Heart left ventricle (tissue), 13 donors: ENCODE measurements around the gene AHDC1.

ENCODE experiments used
- POLR2A ChIP-seq, 2 donors: fragments of 450-650 bp; IDR thresholded peaks; one replicate each; pipeline ENCODE4 v1.6.1; 2017; ENCODE audit warnings: antibody characterized with exemption in 2 of 2, mild to moderate bottlenecking in 2 of 2, moderate library complexity in 2 of 2
- TF ChIP-seq, protein P1 (sequence below), 12 donors: fragments of 200-600 bp; sonication (generic) in 4 of 12; IDR thresholded peaks; one replicate each; pipeline versions ENCODE4 v1.5.0 to v1.8.0; 2018 to 2022; ENCODE audit warnings: antibody characterized with exemption in 12 of 12, mild to moderate bottlenecking in 5 of 12
- donor health status: ischemic (EF 13 %, LVEDD 7.1; RV severe dilation, severe dysfunction).
- donor health status: DM: no; HTN: yes; CAD: no.
- donor health status: DM: no; HTN: no; CAD: no.
- donor health status: ischemic (EF 25% LVEDD 6.9; RV normal size, moderate dysfunction).
- donor health status: ischemic (EF 25% LVEDD 5.7; RV mildly dilated, moderate dysfunction).
- donor health status: ischemic (EF 35%, LVEDD 5.7; RV mildly dilated, moderate dysfunction).
- donor health status: nonischemic (EF 11% LVEDD 7.7; RV severe dilation, severe dysfunction).
- donor health status: DM: yes; HTN: yes; CAD: no.
- donor health status: PGD.
- donor health status: ischemic (EF 29% LVEDD 5.4; RV normal size, mild dysfunction).
- donor health status: nonischemic (EF 23%, LVEDD 6.1; RV moderate dilation, normal function).

DNA sequence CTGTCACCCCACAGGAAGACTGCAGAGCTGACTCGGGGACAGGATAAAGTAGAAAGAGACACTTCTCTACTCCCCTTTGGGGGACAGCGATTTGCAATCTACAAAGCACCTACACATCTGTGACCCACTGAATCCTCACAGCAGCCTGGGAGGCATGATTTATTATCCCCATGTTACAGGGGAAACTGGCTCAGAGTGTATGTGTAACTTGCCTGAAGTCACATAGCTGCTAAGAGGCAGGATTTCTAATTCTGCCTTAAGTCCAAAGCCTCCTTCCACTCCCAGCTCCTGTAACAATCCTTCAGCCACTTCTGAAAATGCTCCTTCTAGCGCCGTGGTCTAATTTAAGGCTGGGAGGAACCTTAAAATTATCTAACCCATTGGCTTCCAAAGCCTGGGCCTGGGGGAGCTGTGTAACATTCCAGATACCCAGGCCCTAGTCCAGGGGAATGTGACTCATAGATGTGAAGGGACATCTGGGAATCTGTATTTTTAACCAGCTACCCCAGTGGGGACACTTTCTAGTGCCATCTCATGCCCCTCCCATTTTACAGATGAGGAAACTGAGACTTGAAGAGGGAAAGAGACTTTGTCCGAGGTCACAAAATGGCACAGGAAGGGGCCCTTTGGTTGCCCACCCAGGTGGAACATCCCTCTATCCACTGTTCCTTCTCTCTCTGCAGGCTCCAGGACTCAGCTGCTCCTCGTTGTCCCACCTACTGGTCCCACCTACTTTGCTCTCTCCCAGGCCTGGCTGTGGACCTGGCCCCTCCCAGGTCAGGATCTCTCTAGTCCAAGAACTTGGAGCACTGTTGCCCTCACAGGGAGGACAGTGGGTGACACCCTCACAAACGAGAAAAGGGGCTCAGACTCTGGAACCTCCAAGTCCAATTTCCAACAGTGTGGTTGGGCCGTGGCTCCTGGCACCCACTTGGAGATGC, 48.9 kb downstream of the AHDC1 start:
- TF ChIP-seq, protein P1, sequence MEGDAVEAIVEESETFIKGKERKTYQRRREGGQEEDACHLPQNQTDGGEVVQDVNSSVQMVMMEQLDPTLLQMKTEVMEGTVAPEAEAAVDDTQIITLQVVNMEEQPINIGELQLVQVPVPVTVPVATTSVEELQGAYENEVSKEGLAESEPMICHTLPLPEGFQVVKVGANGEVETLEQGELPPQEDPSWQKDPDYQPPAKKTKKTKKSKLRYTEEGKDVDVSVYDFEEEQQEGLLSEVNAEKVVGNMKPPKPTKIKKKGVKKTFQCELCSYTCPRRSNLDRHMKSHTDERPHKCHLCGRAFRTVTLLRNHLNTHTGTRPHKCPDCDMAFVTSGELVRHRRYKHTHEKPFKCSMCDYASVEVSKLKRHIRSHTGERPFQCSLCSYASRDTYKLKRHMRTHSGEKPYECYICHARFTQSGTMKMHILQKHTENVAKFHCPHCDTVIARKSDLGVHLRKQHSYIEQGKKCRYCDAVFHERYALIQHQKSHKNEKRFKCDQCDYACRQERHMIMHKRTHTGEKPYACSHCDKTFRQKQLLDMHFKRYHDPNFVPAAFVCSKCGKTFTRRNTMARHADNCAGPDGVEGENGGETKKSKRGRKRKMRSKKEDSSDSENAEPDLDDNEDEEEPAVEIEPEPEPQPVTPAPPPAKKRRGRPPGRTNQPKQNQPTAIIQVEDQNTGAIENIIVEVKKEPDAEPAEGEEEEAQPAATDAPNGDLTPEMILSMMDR (IDR thresholded peaks at IDR 0.05) = peak in 1 of 12 donors; percentile 3
- TF ChIP-seq POLR2A (IDR thresholded peaks at IDR 0.05) = no peak
